COR-L47 (cell line): ENCODE measurements around the gene GIT1.
A peak's percentile ranks its signal among the peaks of the same experiment; 100 is the strongest.

Source experiments
- DNase-seq: peaks from one replicate; lab custom pipeline; 2025; lab: John Stamatoyannopoulos, UW

The GIT1 gene

GRCh38 chr17:29589524-29590410 is at the start of gene GIT1:
TSS of gene GIT1 (minus strand) at chr17:29589648. CDS start at chr17:29589378, 270 bp downstream.
- peak; percentile 80 for DNase-seq

GRCh38 chr17:29633886-29634285 is 44.4 kb upstream of the GIT1 start:
- no peak for DNase-seq

- no peak for DNase-seq
These were observed 41.3 kb upstream of the GIT1 start for GRCh38 chr17:29630630-29631193.

GRCh38 chr17:29629839-29630238 is 40.4 kb upstream of the GIT1 start:
- no peak for DNase-seq

- DNase-seq: no peak
These were observed 39.2 kb upstream of the GIT1 start for GRCh38 chr17:29628644-29629043.

- DNase-seq: no peak
These were observed 38.5 kb upstream of the GIT1 start for GRCh38 chr17:29627951-29628350.

- no peak for DNase-seq
These were observed 35.7 kb upstream of the GIT1 start for GRCh38 chr17:29625037-29625750.

- no peak for DNase-seq
These were observed 35.1 kb upstream of the GIT1 start for GRCh38 chr17:29624586-29624985.

GRCh38 chr17:29623283-29623647 is 33.8 kb upstream of the GIT1 start:
- DNase-seq: no peak

GRCh38 chr17:29622337-29623282 is 33.2 kb upstream of the GIT1 start, which contains the start of gene CORO6:
TSS of gene CORO6 (minus strand) at chr17:29622912. CDS start at chr17:29621421, 1,491 bp downstream.
- no peak for DNase-seq

GRCh38 chr17:29621751-29622194 is 32.3 kb upstream of the GIT1 start:
- DNase-seq: no peak

- DNase-seq: no peak
These were observed 31.5 kb upstream of the GIT1 start for GRCh38 chr17:29620779-29621500.

- DNase-seq: no peak
These were observed 30.8 kb upstream of the GIT1 start for GRCh38 chr17:29620271-29620670.

GRCh38 chr17:29619251-29619650 is 29.8 kb upstream of the GIT1 start:
- DNase-seq: no peak

- no peak for DNase-seq
These were observed 29.0 kb upstream of the GIT1 start for GRCh38 chr17:29618272-29619065.

GRCh38 chr17:29617481-29618271 is 28.2 kb upstream of the GIT1 start:
- DNase-seq: peak; percentile 77

GRCh38 chr17:29617125-29617480 is 27.7 kb upstream of the GIT1 start:
- DNase-seq: peak; percentile 85

GRCh38 chr17:29616300-29617048 is 27.0 kb upstream of the GIT1 start:
- DNase-seq: no peak
